Ureter (tissue), 1 donor: Measurements from ENCODE around the gene PPP3CA. TPM values are rescaled to one million over a fixed set of nuclear protein-coding genes. Genes with fewer than 3 reads are reported as not detected.
"Not testable (repeated sequence)": the region's sequence is repeated elsewhere in the genome, so short reads cannot be mapped to it uniquely, and the experiment has no call there.

Experiments
- DNase-seq: peaks from one replicate; pipeline ENCODE4 v3.0.0-alpha.2; 2020; ENCODE audit warnings: low spot score
- total RNA-seq: library from RNA; stranded (reverse); gene quantifications from one replicate; pipeline ENCODE4 v1.2.4, GENCODE V29; 2023
- donor health status: DM: yes; HTN: yes; CAD: no.

PPP3CA gene
- total RNA-seq, 1 donor from 2014 or later = 36.2 TPM

GRCh38 chr4:101141855-101142254, 205.5 kb downstream of the PPP3CA start:
- no peak for DNase-seq

GRCh38 chr4:101141230-101141629, 206.1 kb downstream of the PPP3CA start:
- no peak for DNase-seq

- no peak for DNase-seq
Observed at GRCh38 chr4:101140228-101140627, 207.1 kb downstream of the PPP3CA start.

- DNase-seq = no peak
Observed at GRCh38 chr4:101136373-101137370, 210.7 kb downstream of the PPP3CA start.

- no peak for DNase-seq
Observed at GRCh38 chr4:101135371-101136010, 211.8 kb downstream of the PPP3CA start.

- DNase-seq = not testable (repeated sequence)
Observed at GRCh38 chr4:101131058-101131457, 216.3 kb downstream of the PPP3CA start.

GRCh38 chr4:101128898-101129297, 218.4 kb downstream of the PPP3CA start:
- DNase-seq = not testable (repeated sequence)

GRCh38 chr4:101128473-101128872, 218.9 kb downstream of the PPP3CA start:
- DNase-seq = no peak

GRCh38 chr4:101127176-101127790, 220.0 kb downstream of the PPP3CA start:
- no peak for DNase-seq

GRCh38 chr4:101126059-101126458, 221.3 kb downstream of the PPP3CA start:
- DNase-seq = no peak

- no peak for DNase-seq
Observed at GRCh38 chr4:101125045-101125942, 222.0 kb downstream of the PPP3CA start.

GRCh38 chr4:101123231-101123630, 224.1 kb downstream of the PPP3CA start:
- no peak for DNase-seq

- no peak for DNase-seq
Observed at GRCh38 chr4:101122019-101122418, 225.3 kb downstream of the PPP3CA start.

- DNase-seq = no peak
Observed at GRCh38 chr4:101119141-101119540, 228.2 kb downstream of the PPP3CA start.

- no peak for DNase-seq
Observed at GRCh38 chr4:101118617-101119016, 228.7 kb downstream of the PPP3CA start.

- DNase-seq = no peak
Observed at GRCh38 chr4:101115887-101116286, 231.4 kb downstream of the PPP3CA start.

- no peak for DNase-seq
Observed at GRCh38 chr4:101114936-101115372, 232.4 kb downstream of the PPP3CA start.

GRCh38 chr4:101104312-101105052, 242.8 kb downstream of the PPP3CA start:
- no peak for DNase-seq

- DNase-seq = peak; percentile 44
Observed at GRCh38 chr4:101103381-101104142, 243.8 kb downstream of the PPP3CA start.
